ENCODE results near the gene SDK1. TPM values are rescaled to one million over a fixed set of nuclear protein-coding genes. Genes with fewer than 3 reads are reported as not detected.

The SDK1 gene
- total RNA-seq, 4 donors from 2014 or later: 1.3 to 5.0 (median 2.0) TPM

- TF ChIP-seq POLR2A (IDR thresholded peaks at IDR 0.05): no peak
- no peak for TF ChIP-seq CTCF (IDR thresholded peaks at IDR 0.05)
- H3K4me3 ChIP-seq (replicated peaks in 1 of 3): no peak overlapping the region
- no peaks in the 10 kb centered on the region for H3K36me3 ChIP-seq
- intact Hi-C loops (cut with DNase I): no loop called here
- H3K4me1 ChIP-seq: no peaks in the 10 kb centered on the region
- no peak overlapping the region for H3K27ac ChIP-seq
- no peak for DNase-seq
- 90 to 93% methylated on average over 7 of the region's 7 CpGs for WGBS, 2 donors
- H3K27me3 ChIP-seq: no peaks in the 10 kb centered on the region
- H3K9me3 ChIP-seq: no peaks in the 10 kb centered on the region
These were observed 717.7 kb downstream of the SDK1 start for GRCh38 chr7:4018601-4019316.

- Histone ChIP-seq H3K27ac (no peak overlapping the region), H3K27me3 (no peaks in the 10 kb centered on the region), H3K4me3 (replicated peaks in 1 of 3) (no peak overlapping the region), H3K9me3 (no peaks in the 10 kb centered on the region), H3K4me1 (no peaks in the 10 kb centered on the region), H3K36me3 (no peaks in the 10 kb centered on the region)
- no peak for TF ChIP-seq POLR2A (IDR thresholded peaks at IDR 0.05)
- TF ChIP-seq CTCF (IDR thresholded peaks at IDR 0.05): no peak
- intact Hi-C loops (cut with DNase I): no loop called here
- WGBS, 2 donors: 87 to 94% methylated on average over 10 to 11 of the region's 11 CpGs
- no peak for DNase-seq
These were observed 719.0 kb downstream of the SDK1 start for GRCh38 chr7:4020086-4020485.

- no peaks in the 10 kb centered on the region for H3K36me3 ChIP-seq
- H3K27me3 ChIP-seq: no peaks in the 10 kb centered on the region
- H3K4me3 ChIP-seq (replicated peaks in 1 of 3): no peak overlapping the region
- H3K4me1 ChIP-seq: no peaks in the 10 kb centered on the region
- intact Hi-C loops (cut with DNase I): no loop called here
- no peak overlapping the region for H3K27ac ChIP-seq
- H3K9me3 ChIP-seq: no peaks in the 10 kb centered on the region
- TF ChIP-seq CTCF (IDR thresholded peaks at IDR 0.05) (no peak), POLR2A (IDR thresholded peaks at IDR 0.05) (no peak)
- WGBS, 2 donors: 85 to 86% methylated on average over 5 of the region's 5 CpGs
- DNase-seq: no peak
These were observed 720.4 kb downstream of the SDK1 start for GRCh38 chr7:4021413-4021812.

GRCh38 chr7:4022265-4022664 lies 721.2 kb downstream of the SDK1 start:
- intact Hi-C loops (cut with DNase I): no loop called here

More at GRCh38 chr7:4022265-4022664, 721.2 kb downstream of the SDK1 start:
- no peak for DNase-seq
- Histone ChIP-seq H3K4me1 (no peaks in the 10 kb centered on the region), H3K36me3 (no peaks in the 10 kb centered on the region), H3K27me3 (no peaks in the 10 kb centered on the region), H3K9me3 (no peaks in the 10 kb centered on the region), H3K4me3 (replicated peaks in 1 of 3) (no peak overlapping the region), H3K27ac (no peak overlapping the region)
- 85 to 87% methylated on average over 7 of the region's 7 CpGs for WGBS, 2 donors
- TF ChIP-seq CTCF (IDR thresholded peaks at IDR 0.05) (no peak), POLR2A (IDR thresholded peaks at IDR 0.05) (no peak)
